H9 (cell line): Measurements from ENCODE around the gene ZNF695. TPM values are rescaled to one million over a fixed set of nuclear protein-coding genes. Genes with fewer than 3 reads are reported as not detected.

ENCODE experiments used
- DNase-seq: peaks from one replicate; pipeline ENCODE4 v3.0.0-alpha.2; 2017
- H2AFZ ChIP-seq: one replicate; pipeline ENCODE4 v1.6.1; 2013; ENCODE audit warnings: mild to moderate bottlenecking, low read length, control low read depth, moderate library complexity
- H2AK5ac ChIP-seq: 2 replicates; pipeline ENCODE4 v1.6.1; 2013; ENCODE audit warnings: low read length, control low read depth, mixed read lengths; ENCODE audit not compliant: insufficient read length
- H2BK120ac ChIP-seq: one replicate; pipeline ENCODE4 v1.6.1; 2013; ENCODE audit warnings: low read depth, mild to moderate bottlenecking, low read length, control low read depth, inconsistent platforms; ENCODE audit not compliant: poor library complexity, severe bottlenecking
- H2BK12ac ChIP-seq: 2 replicates; pipeline ENCODE4 v1.6.1; 2013; ENCODE audit warnings: low read length, control low read depth, mixed read lengths, low read depth; ENCODE audit not compliant: insufficient read length
- H2BK15ac ChIP-seq: 2 replicates; pipeline ENCODE4 v1.6.1; 2013; ENCODE audit warnings: low read depth, low read length, control low read depth
- H2BK20ac ChIP-seq: one replicate; pipeline ENCODE4 v1.6.1; 2013; ENCODE audit warnings: low read depth, mild to moderate bottlenecking, low read length, control low read depth, inconsistent platforms; ENCODE audit not compliant: poor library complexity, severe bottlenecking
- H2BK5ac ChIP-seq: 2 replicates; pipeline ENCODE4 v1.6.1; 2013; ENCODE audit warnings: low read length, control low read depth, mixed read lengths; ENCODE audit not compliant: insufficient read length
- H3K14ac ChIP-seq: 2 replicates; pipeline ENCODE4 v1.6.1; 2013; ENCODE audit warnings: low read length, control low read depth; ENCODE audit not compliant: insufficient read depth
- H3K18ac ChIP-seq: 2 replicates; pipeline ENCODE4 v1.6.1; 2013; ENCODE audit warnings: low read depth, mild to moderate bottlenecking, mixed read lengths, low read length, control low read depth; ENCODE audit not compliant: insufficient read length
- H3K23ac ChIP-seq: 2 replicates; pipeline ENCODE4 v1.6.1; 2013; ENCODE audit warnings: low read length, control low read depth, mixed read lengths, low read depth; ENCODE audit not compliant: insufficient read length
- H3K23me2 ChIP-seq: 2 replicates; pipeline ENCODE4 v1.6.1; 2013; ENCODE audit warnings: low read depth, mild to moderate bottlenecking, mixed read lengths, low read length, control low read depth; ENCODE audit not compliant: insufficient read length, poor library complexity, severe bottlenecking
- H3K27ac ChIP-seq: 2 replicates; pipeline ENCODE4 v1.5.1; 2013; ENCODE audit warnings: low read length, control low read depth, mixed read lengths, low read depth; ENCODE audit not compliant: insufficient read length
- H3K27me3 ChIP-seq: 2 replicates; pipeline ENCODE4 v1.6.1; 2013; ENCODE audit warnings: low read length, control low read depth, inconsistent platforms; ENCODE audit not compliant: insufficient read depth
- H3K4ac ChIP-seq: 2 replicates; pipeline ENCODE4 v1.6.1; 2013; ENCODE audit warnings: low read depth, mild to moderate bottlenecking, control low read depth, inconsistent platforms, low read length, moderate library complexity
- H3K4me1 ChIP-seq: 2 replicates; pipeline ENCODE4 v1.6.1; 2013; ENCODE audit warnings: low read length, control low read depth, inconsistent platforms; ENCODE audit not compliant: insufficient read depth
- H3K4me2 ChIP-seq: 2 replicates; pipeline ENCODE4 v1.6.1; 2013; ENCODE audit warnings: low read length, control low read depth, mixed read lengths; ENCODE audit not compliant: insufficient read length, insufficient read depth
- H3K56ac ChIP-seq: 2 replicates; pipeline ENCODE4 v1.6.1; 2013; ENCODE audit warnings: low read depth, mild to moderate bottlenecking, mixed read lengths, low read length, control low read depth; ENCODE audit not compliant: insufficient read length
- H3K79me1 ChIP-seq: 2 replicates; pipeline ENCODE4 v1.6.1; 2013; ENCODE audit warnings: low read depth, mild to moderate bottlenecking, moderate library complexity, low read length, control low read depth, inconsistent platforms; ENCODE audit not compliant: insufficient read depth, poor library complexity, severe bottlenecking
- H3K79me2 ChIP-seq: 2 replicates; pipeline ENCODE4 v1.6.1; 2013; ENCODE audit warnings: low read length, control low read depth, inconsistent platforms; ENCODE audit not compliant: insufficient read depth
- H3K9ac ChIP-seq: 2 replicates; pipeline ENCODE4 v1.6.1; 2013; ENCODE audit warnings: low read length, control low read depth, mixed read lengths; ENCODE audit not compliant: insufficient read length; ENCODE audit errors: extremely low read depth
- H3K9me3 ChIP-seq: one replicate; pipeline ENCODE4 v1.6.1; 2013; ENCODE audit warnings: low read depth, low read length, inconsistent platforms; ENCODE audit not compliant: control insufficient read depth
- H3T11ph ChIP-seq: one replicate; pipeline ENCODE4 v1.6.1; 2013; ENCODE audit warnings: mild to moderate bottlenecking, low read length, control low read depth, inconsistent platforms
- H4K20me1 ChIP-seq: one replicate; pipeline ENCODE4 v1.6.1; 2013; ENCODE audit not compliant: control insufficient read depth, insufficient read length, insufficient read depth
- H4K5ac ChIP-seq: 2 replicates; pipeline ENCODE4 v1.6.1; 2013; ENCODE audit warnings: low read depth, mild to moderate bottlenecking, mixed read lengths, low read length, control low read depth; ENCODE audit not compliant: insufficient read length
- H4K8ac ChIP-seq: replicated peaks from 2 replicates; pipeline ENCODE4 v1.6.1; 2013; ENCODE audit warnings: low read length, control low read depth, mixed read lengths, low read depth; ENCODE audit not compliant: insufficient read length
- H4K91ac ChIP-seq: 2 replicates; pipeline ENCODE4 v1.6.1; 2013; ENCODE audit warnings: low read depth, mild to moderate bottlenecking, moderate library complexity, mixed read lengths, low read length, control low read depth; ENCODE audit not compliant: insufficient read length
- H3K27ac Mint-ChIP-seq, 3 experiments: 2 replicates in 2 of 3; 3 replicates in 1 of 3; pipeline ENCODE4 v1.8.0; 2020 to 2021; ENCODE audit warnings: mixed read lengths in 3 of 3, mild to moderate bottlenecking in 1 of 3, moderate library complexity in 1 of 3
- H3K27me3 Mint-ChIP-seq: 2 replicates; pipeline ENCODE4 v1.8.0; 2021; ENCODE audit warnings: low read depth, mild to moderate bottlenecking, moderate library complexity, mixed read lengths
- H3K36me3 Mint-ChIP-seq, 3 experiments: 2 replicates in 2 of 3; 3 replicates in 1 of 3; pipeline ENCODE4 v1.8.0; 2020 to 2021; ENCODE audit warnings: low read depth in 3 of 3, mixed read lengths in 3 of 3; ENCODE audit not compliant: insufficient read depth in 1 of 3
- H3K4me1 Mint-ChIP-seq, 2 experiments: 2 replicates each; pipeline ENCODE4 v1.8.0; 2020; ENCODE audit warnings: mixed read lengths in 2 of 2
- H3K4me3 Mint-ChIP-seq, 2 experiments: 2 replicates in 1 of 2; 3 replicates in 1 of 2; pipeline ENCODE4 v1.8.0; 2020 to 2021; ENCODE audit warnings: mild to moderate bottlenecking in 2 of 2, mixed read lengths in 2 of 2, moderate library complexity in 1 of 2
- H3K9me3 Mint-ChIP-seq, 2 experiments: 2 replicates in 1 of 2; 3 replicates in 1 of 2; pipeline ENCODE4 v1.8.0; 2020; ENCODE audit warnings: mild to moderate bottlenecking in 2 of 2, mixed read lengths in 2 of 2, moderate library complexity in 1 of 2
- CTCF ChIP-seq: fragments of 200-600 bp; sonication (generic); conservative IDR thresholded peaks from 3 replicates; pipeline ENCODE4 v1.8.0; 2021; ENCODE audit warnings: antibody characterized with exemption, mild to moderate bottlenecking
- WGBS: extraction: QIAGEN DNeasy Blood & Tissue Kit; methylation state at CpG from one replicate; pipeline ENCODE4 v1.1.7; 2013; ENCODE audit warnings: missing lambda C conversion rate, low lambda C conversion rate, mixed read lengths; ENCODE audit not compliant: insufficient read length; ENCODE audit errors: extremely low coverage; 5-methylcytosine and 5-hydroxymethylcytosine counted together
- total RNA-seq: library from RNA; stranded (reverse); gene quantifications from 2 replicates; pipeline ENCODE4 v1.2.1, GENCODE V29; 2021

ZNF695 gene
- total RNA-seq, 1 experiment from 2014 or later, result 22.3 TPM

- Histone ChIP-seq H3K4me1 (no peaks in the 10 kb centered on the region), H3K27ac (no peak overlapping the region), H3K27me3 (no peaks in the 10 kb centered on the region), H3K23me2 (no peaks in the 10 kb centered on the region), H2BK120ac (no peak overlapping the region), H3K9me3 (peaks cover 24% of the 10 kb centered on the region), H4K5ac (no peak overlapping the region), H2BK12ac (no peak overlapping the region), H3K79me1 (peaks cover 2% of the 10 kb centered on the region), H2AFZ (no peak overlapping the region), H4K20me1 (no peaks in the 10 kb centered on the region), H3K79me2 (no peaks in the 10 kb centered on the region), H3K14ac (no peak overlapping the region), H2BK5ac (no peak overlapping the region), H3K4me2 (no peak overlapping the region), H3K9ac (no peak overlapping the region), H2AK5ac (no peak overlapping the region), H3T11ph (no peak overlapping the region), H4K8ac (no peak overlapping the region), H2BK20ac (no peak overlapping the region), H4K91ac (no peak overlapping the region), H2BK15ac (no peak overlapping the region), H3K56ac (no peak overlapping the region), H3K18ac (no peak overlapping the region), H3K4ac (no peak overlapping the region), H3K23ac (no peak overlapping the region)
- peak; percentile 84 for TF ChIP-seq CTCF
- no peaks in the 10 kb centered on the region; the same call in 1 of the 2 replicates for H3K27me3 Mint-ChIP-seq
- H3K9me3 Mint-ChIP-seq, result peaks cover 67 to 70% of the 10 kb centered on the region in 2 experiments
- H3K4me3 Mint-ChIP-seq, result no peak overlapping the region
- peak; percentile 73 for DNase-seq
- no peaks in the 10 kb centered on the region for H3K4me1 Mint-ChIP-seq
- H3K36me3 Mint-ChIP-seq, result peaks cover 72 to 86% (median 80%) of the 10 kb centered on the region in 3 experiments
- WGBS, result no CpG with 5 or more reads among the region's 12 CpGs
- peak overlapping the region in 1 of 3 experiments; percentile 78; a peak in 2 of 7 replicates for H3K27ac Mint-ChIP-seq
These were observed 36.7 kb downstream of the ZNF695 start for GRCh38 chr1:246971090-246971721.
